ENCODE results near the gene OR2M7.

DNA sequence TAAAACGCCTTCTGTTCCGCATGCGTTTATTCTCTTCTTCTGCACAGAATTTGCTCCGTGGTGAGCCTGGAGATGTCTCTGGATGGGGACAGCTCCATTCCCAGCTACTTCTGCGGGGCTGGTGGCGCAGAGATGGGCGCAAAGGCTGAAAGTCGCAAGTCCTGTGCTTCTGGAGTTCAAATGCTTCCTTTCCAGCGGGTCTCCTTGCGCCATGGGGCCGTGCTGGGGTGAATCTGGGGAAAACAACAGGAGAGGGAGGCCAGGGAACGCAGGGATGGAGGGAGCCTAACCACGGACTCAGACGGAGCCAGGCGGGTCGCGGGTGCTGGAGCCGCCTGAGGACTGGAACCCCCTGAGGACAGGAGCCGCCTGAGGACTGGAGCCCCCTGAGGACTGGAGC, 18.3 kb downstream of the OR2M7 start:
- TF ChIP-seq REST (IDR thresholded peaks at IDR 0.05; ENCODE audit: low read depth) (no peak), SIN3A (IDR thresholded peaks at IDR 0.05; ENCODE audit: low read depth) (no peak), POLR2AphosphoS5 (IDR thresholded peaks at IDR 0.05; ENCODE audit: low read depth, low read length) (no peak), POLR2A (IDR thresholded peaks at IDR 0.05; ENCODE audit: borderline replicate concordance, extremely low read depth, insufficient read depth, insufficient read length) (no peak), EZH2 (IDR thresholded peaks at IDR 0.05) (no peak), YY1 (IDR thresholded peaks at IDR 0.05; ENCODE audit: extremely low read depth, insufficient replicate concordance, low read depth, low read length) (no peak), RAD21 (IDR thresholded peaks at IDR 0.05; ENCODE audit: low read depth) (no peak), ZFX (IDR thresholded peaks at IDR 0.05) (no peak), SRF (IDR thresholded peaks at IDR 0.05; ENCODE audit: low read depth) (no peak), TCF7L2 (IDR thresholded peaks at IDR 0.05; ENCODE audit: borderline replicate concordance, extremely low read depth, insufficient read depth, insufficient read length) (no peak)
- TF ChIP-seq, protein P1, sequence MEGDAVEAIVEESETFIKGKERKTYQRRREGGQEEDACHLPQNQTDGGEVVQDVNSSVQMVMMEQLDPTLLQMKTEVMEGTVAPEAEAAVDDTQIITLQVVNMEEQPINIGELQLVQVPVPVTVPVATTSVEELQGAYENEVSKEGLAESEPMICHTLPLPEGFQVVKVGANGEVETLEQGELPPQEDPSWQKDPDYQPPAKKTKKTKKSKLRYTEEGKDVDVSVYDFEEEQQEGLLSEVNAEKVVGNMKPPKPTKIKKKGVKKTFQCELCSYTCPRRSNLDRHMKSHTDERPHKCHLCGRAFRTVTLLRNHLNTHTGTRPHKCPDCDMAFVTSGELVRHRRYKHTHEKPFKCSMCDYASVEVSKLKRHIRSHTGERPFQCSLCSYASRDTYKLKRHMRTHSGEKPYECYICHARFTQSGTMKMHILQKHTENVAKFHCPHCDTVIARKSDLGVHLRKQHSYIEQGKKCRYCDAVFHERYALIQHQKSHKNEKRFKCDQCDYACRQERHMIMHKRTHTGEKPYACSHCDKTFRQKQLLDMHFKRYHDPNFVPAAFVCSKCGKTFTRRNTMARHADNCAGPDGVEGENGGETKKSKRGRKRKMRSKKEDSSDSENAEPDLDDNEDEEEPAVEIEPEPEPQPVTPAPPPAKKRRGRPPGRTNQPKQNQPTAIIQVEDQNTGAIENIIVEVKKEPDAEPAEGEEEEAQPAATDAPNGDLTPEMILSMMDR (IDR thresholded peaks at IDR 0.05 in 2 of 3, conservative IDR thresholded peaks at IDR 0.05 in 1 of 3; ENCODE audit: borderline replicate concordance in 1 of 3, insufficient read depth in 1 of 3, low read depth in 2 of 3, low read length in 2 of 3): no peak

Data from HCT116 (cell line).